HG03469 (cell line): ENCODE data around the gene NFIB.
A peak's percentile ranks its signal among the peaks of the same experiment; 100 is the strongest.

Source experiments
- ATAC-seq: cut with Tn5 transposase; IDR thresholded peaks from one replicate; pipeline ENCODE4 v1.9.1; 2021; ENCODE audit warnings: mild to moderate bottlenecking, moderate library complexity, moderate number of reproducible peaks; ENCODE audit not compliant: unreplicated experiment

Gene NFIB

DNA sequence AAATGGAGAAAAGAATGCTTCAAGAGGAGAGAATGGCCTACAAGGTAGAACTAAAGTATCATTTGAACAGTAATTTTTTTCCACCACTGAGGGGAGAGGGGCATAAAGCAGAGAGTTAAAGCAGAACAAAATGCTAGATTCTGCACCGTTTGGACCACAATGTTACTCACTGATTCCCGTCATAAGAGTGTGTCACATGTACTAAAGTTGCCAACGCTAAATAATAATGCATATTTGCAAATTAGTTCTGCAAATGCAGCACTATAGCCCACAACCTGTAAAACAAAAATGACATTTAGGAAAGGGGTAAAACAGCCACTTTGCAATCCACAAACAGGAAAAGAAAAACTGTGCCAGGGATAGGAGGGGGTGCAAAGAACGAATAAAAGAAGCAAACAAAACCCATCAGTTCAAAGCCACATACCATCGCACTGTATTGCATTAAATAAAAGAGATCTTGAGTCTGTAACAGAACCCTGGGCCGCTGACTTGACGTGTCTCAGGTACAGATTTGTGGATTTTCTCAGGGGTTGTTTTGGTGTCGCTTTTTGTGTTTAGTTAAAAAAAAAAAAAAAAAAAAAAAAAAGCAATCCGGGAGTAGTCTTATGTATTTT lies 7.7 kb upstream of the NFIB start:
- ATAC-seq, result no peak

DNA sequence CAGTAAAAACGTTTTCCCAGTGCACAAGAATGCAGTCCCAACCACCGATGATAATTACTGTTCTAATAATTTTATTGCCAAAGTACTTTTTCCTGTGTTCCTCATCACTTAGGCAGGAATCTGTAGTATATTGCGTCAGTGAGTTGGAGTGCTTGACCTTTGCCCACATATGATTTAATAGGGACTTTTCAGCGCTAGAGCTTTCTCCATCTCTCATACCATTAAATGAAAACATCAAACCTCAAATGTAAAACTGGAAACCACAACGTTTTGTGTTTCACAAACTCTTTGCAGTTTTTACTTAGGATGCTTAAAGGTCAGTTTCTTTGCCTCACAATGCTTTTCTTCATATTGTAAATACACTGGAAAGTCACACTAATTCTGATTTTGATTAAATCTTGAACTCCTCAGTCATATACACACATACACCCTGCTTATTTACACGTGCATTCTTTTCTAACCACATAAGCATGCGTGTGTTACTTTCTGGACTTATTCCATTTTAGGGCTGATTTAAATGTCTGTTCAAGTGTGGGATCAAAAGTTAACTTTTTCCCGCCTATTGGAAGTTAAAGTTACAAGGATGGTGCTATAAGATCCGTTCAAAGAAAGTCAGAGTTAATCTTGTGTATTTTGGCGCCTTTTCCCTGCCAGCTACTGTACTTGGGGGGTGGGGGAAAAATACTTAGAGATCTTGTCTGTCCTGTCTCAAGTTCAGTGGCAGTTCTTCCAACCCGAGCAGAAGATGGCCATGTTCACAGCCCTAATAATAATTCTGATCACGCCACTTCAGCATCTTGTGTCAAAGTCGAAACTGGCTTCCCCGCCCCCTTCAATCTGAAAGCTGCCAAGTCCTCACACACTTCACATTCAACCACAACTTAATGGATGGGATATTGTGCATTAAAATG lies 6.6 kb upstream of the NFIB start:
- ATAC-seq, result no peak

DNA sequence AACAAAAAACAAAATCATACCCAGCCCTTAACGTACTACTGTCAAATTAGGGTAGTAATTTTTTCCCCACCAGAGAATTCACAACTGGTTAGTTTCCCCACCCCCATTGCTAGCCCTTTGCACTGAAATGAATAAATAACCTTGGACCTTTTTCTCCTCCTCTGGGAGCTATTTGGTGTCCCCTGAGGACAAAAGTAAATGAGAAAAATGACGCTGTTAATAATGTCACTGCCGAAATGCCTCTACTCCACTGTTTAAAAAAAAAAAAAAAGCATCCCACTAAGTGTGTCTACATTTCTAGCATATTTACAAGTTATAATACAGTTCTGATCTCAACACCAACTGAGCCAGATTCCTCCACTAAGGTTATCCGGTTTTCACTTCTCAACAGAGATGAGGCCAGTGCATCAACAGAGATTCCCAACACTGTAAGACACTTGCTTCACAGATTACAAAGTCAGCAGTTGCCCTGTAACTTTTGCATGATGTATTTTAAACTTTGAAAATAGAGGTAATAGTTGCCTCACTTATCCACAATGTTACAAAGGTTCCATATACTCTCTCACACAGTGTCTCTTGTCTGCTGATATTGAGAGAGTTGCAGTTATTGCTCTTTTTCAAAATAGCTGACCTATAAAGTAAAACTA lies 5.1 kb upstream of the NFIB start:
- ATAC-seq, result no peak

DNA sequence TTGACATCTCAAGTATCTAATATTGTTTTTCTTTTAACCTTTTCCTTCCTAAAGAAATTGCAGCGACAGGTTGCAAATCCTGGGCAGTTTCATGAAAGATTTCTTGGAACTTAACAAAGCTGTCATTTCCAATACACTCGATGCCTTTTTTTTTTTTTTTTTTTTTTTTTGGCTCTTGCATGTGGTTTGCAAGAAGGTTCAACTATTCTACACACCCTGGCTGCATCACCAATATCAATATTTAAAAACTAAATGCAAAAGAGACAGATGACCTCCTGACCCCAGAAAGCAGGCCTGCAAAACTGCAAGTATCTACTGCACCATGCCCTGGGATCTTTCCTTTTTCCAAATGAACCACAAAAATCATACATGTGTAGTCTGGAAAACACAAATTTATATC lies 4.4 kb upstream of the NFIB start:
- ATAC-seq, result no peak

DNA sequence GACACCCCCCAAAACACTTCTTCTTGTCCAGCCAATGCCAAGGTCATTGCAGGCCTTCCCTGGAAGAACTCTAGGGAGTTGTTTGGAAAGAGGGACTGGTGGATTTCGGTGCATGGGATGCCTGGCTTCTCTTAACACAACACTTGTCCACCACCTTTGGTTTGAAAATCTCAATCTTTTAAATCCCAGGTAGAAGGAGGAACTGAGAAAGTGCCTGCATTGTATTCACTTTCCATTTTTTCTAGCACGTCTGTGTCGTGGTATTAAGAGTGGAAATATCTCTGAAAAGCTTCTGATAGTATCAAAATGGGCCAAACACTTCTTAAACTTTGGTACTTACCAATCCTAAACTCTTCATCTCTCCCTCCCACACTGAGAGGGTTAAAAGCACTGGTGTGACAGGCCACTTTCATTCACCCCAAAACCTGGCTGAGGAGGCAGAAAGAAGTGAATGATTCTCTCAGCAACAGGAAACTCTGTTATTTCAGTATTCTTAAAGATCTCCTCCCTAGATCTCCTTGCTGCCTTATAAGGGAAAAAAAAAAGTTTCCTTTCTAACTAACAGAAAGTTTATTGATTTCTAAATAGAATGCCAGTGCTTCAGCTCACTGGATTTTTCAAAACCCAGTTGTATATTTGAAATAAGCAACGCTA lies 3.9 kb upstream of the NFIB start:
- peak; percentile 23 for ATAC-seq

DNA sequence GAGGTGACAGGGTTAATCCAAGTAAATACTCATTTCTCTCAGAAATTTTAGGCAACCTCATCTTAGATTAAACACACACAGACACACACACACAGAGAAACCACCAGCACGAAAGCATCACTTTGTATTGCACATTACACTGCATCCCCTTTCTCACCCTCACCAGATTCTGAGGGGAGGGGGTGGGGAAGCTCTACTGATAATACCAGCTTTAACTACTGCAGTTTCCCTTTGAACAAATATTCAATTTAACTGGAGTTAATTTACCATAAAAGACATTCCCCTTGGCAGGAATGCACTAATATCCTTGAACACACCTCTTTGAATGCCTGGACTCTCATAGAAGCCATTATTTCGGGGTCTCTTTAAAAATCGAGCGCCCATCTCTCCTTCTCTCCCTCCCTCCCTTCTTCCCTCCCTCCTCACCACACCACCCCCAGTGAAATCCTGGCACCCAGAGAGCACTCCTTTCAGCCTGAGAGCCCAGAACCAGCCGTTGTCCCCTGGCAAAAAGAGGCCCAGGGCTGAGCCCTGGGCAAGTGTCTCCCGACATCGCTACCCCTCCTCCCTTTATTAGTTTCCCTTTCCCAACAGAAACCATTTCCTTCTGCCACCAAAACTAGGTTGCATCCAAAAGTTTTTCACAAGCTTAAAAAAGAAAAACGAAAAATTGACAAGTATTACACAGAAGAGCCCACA lies 2.8 kb upstream of the NFIB start:
- no peak for ATAC-seq

DNA sequence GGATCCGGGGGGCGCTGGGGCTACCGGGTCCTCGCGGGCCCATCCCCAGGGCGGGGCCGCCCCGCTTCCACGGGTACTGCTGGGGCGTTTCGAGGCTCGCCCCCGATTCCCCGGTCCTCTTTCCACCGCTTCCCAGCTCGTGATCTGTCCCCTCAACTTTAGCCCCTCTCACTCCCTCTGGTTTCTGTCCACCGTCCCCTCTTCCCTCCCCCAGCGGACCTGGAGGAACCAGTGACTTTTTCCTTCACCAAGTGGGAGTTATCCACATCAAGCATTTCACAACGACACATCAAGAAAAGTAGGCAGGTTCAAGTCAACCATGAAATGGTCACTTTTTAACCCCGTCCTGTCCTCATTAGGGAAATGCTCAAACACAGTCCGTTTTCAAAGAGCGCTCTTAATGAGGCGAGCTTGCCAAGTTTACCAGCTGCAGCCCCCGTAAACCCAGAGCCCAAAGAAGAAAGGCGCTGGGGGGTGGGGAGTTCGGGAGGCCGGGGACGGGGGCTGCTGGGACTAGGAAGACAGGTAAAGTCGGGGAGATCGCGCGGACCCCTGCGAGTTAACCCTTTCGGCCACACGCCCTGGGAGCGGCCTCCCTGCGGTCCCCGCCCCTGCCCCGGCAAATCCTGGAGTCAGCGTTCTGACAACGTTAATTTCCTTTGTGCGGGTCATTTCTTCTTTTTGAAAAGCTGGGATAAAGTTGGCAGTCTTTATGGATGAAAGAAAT lies 2.1 kb upstream of the NFIB start:
- ATAC-seq, result no peak

DNA sequence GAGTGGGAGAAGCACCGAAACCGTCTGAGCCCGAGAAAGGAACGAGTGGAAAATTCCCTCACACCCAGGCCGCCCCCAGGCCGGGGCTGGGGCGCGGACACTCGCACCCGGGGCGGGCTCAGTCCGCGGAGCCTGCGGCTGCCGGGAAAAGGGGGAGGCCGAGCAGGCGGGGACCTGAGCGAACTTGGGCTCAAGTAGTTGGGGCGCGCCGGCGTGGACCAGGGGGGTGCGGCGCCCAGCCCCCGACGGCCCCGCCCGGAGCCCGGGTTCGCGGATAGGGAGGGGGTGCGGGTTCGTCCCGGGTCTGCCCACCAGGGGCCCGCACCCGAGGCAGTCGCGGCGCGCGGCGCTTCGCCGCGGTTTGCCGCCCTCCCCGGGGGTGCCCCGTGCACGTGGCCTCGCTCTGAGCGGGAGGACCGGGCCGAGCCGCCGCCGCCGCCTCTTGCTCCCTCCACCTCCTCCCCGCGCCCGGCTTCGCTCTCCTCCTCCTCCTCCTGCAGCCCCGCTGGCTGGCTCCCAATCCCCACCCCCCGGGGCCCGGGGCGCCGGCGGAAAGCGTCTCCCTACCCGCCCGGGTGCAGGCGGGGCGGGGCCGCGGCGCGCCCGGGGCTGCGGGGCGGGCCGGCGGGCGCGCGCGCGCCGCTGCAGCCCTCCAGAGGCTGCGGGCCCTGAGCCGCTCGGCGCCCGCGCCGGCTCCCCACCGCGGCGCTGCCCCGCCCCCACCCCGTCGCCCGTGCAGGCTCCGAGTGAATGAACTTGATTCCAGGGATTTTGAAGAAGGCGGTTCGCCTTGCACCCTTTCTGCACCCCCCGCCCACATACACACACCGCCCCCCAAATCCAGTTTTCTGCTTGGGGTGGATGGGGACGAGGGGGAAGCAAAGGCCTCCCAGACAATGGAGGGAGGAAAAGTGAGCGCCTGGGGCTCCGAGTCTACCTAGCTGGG lies 1.3 kb upstream of the NFIB start:
- peak; percentile 28 for ATAC-seq

DNA sequence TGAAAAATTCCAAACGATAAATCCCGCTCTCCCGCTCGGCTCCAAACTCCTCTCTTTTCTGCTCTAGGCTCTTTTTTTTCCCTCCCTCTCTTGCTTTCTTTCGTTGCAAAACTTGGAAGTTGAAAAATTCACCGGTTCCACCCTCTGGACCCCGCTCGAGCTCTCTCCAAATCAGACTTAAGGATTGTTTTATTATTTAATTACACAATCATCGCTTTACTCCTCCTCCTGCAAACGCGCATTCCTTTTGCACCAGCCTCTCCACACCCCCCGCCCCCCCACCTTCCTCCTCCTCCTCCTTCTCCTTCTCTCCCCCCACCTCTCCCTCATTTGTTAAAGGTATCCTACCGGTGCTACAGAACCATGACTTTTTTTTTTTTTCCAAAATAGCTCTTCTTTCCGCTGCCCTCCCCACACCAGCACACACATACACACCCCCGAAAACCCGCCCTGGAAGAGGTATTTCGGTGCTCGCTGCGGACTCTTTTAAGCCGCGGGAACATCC lies 535 bp upstream of the NFIB start:
- no peak for ATAC-seq

DNA sequence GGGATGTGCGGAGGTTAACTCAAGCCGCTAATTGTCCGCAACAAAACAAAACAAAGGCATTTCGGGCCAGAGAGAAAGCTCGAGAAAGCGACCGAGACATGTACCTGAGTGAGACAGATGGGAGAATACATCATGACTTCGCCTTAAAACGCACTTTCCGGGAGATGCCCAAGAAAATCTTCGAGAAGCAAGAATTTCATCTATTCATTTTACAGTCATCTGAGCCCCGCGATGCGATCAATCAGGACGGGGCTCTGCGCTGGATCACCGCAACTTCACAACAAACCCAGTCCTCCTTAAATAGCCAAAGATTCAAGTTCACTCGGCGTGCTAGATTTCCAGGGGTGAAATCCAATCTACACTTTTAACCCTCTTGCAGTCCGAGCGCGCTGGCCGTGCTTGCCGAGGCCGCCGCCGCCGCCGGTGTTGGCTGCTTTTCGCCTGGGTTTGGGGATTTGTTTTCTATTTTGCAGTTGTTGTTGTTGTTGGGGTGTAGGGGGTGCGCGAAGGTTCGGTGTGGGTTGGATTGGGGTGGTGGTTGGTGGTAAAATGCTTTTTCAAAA lies 482 bp downstream of the NFIB start:
- no peak for ATAC-seq

DNA sequence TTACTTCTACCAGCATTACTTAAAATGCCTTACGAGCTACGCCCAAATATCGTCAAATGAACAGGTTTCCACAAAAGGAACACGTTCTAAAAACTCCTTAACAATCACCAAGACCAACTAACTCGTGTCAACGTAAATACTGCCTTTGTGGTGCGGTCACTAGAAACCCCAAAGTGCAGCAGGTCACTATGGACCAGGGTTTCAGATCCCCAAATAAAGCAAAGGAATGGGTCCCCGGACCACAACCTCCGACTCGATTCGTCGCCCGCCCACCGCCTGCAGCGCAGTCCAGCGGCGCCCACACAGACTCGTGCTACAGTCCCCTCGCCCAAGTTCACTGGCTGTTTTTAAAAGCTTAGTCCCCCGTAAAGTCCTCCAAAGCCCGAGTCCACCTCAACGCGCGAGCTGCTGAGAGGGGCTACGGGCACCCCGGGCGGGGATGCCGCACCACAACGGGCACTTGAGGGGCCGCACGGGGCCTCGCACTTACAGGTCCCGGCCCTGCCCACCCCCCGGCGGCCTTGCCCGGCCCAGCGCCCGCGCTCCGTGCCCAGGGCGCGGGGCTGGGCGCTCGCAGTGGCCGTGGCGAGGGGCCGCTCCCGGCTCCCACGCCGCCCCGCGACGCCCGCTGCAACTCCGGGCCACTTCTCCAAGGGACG lies 1.1 kb downstream of the NFIB start:
- ATAC-seq, result no peak

DNA sequence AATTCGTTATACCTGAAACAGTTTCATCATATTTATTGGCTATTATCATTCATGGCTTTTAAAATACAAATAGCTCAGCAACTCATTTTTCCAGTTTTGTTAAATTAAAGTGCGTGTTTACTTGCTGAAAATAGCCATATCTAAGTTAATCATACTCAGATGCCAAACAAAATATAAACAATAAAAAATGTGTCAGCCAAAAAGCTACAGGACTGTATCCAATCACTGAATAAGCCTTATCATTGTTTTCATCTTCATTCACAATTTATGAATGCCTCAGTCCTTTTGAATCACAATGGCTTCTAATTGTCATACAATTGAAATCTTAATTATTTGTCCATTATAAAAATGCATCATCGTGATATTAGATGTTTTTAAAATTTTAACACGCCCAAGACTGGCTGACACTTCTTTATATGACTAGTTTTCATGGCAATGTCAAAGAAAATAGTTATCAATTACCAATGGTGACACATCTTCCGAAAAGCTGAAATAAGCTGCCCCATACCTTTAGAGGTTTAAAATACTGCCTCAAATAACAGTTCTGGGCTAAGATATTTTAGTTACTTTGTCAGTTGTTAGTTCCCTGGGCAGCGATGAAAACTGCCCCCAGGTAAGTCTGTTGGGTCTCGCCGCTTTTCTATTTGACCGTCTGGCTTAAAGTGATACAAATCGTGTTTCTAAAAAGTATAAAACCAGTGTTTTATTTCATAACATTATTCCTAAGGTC lies 1.8 kb downstream of the NFIB start:
- ATAC-seq, result no peak

DNA sequence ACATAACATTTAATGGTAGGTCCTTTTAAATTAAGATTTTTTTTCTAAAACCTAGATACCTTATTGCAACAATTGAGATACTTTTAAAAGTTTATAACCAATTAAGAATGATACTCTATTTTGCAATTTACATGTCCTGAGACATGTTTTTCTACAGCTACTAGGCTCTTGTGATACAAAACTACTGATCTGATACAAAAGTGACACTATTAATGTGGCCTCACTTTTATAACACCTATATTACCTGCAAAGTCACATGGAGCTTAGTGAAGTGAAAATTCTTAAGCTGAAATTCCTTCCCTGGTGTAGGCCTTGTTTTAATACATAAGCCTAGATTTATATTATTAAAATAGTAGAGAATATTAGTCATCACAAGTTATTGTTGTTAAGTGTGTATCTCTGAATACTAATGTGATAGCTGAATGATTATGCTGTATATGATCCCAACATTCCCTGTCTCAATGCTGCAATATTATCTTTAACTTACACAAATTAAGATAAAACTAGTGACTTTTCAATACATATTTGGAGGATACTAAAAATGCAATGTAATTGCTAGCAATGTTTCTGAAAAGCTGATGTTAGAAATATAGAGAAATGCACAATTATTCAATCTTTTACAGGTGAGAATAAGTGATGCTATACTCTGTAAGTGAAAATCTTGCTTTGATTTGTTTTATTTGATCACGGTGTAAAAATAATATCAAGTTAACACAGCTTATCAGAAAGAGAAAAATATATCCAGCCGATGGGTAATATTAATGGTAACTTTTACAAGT lies 2.6 kb downstream of the NFIB start:
- no peak for ATAC-seq

DNA sequence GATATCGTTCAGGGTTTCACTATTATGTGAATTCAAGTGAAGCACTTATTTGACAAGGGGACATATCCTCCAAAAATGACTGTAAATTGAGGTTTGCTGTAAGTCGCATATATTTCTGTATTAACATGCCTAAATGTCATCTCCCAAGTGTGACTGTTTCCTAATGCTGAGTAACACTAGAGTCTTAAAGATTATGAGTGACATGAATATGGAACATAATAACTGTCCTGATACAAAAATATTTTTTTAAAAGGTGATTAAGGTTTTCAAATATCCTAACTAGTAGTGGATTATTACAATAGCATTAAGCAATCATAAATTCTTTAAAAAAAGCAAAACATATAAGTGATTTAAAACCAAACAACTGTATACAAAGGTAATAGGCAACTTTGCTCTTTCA lies 3.6 kb downstream of the NFIB start:
- no peak for ATAC-seq

DNA sequence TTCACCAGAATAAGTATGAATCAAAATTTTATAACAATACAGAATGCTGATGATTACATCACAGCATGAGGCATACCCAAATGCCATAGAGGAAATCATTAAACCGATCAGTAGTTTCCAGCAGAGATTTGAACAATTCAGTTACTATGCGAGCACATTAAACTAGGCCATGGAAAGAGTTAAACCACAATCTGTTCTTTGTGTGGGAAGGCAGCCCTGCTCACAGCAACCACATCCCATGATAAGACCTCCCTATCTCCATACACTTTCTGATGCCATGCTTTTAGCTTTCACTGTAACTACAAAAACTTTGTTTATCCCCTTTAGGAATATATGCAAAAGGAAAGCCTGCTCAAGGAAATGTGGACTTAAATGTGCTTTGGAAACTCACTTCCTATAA lies 4.5 kb downstream of the NFIB start:
- ATAC-seq, result no peak

DNA sequence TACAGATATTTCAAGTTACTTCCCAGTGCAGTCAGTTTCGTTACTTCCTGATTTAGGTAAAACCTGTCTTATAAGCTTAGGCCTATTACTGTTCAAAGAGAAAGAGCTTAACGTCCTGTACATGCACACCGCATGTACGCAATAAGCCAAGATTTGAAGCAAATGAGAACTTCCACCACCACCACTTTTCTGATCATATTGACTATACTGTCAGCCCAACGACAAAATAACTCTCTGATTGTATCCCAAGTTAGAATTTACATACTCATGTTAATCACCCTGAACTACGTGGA lies 5.1 kb downstream of the NFIB start:
- ATAC-seq, result no peak
